D721Med (cell line): ENCODE data around the gene LIMCH1.

Experiments
- DNase-seq: peaks from one replicate; pipeline ENCODE4 v3.0.0; 2011; ENCODE audit warnings: low spot score; ENCODE audit not compliant: insufficient read length
- FAIRE-seq: peaks from 2 replicates; lab custom pipeline; 2011; peaks lifted over from hg19 to GRCh38; lab: Jason Lieb, UNC
- TF ChIP-seq, protein P1 (sequence below): IDR thresholded peaks from 2 replicates; pipeline ENCODE4 v1.5.1; 2012; ENCODE audit warnings: mild to moderate bottlenecking, control low read depth; ENCODE audit not compliant: insufficient read depth; ENCODE audit errors: missing control alignments

The LIMCH1 gene

GRCh38 chr4:41602113-41602512 lies 64.2 kb downstream of the LIMCH1 start:
- no peak for FAIRE-seq
- no peak for DNase-seq
- TF ChIP-seq, protein P1, sequence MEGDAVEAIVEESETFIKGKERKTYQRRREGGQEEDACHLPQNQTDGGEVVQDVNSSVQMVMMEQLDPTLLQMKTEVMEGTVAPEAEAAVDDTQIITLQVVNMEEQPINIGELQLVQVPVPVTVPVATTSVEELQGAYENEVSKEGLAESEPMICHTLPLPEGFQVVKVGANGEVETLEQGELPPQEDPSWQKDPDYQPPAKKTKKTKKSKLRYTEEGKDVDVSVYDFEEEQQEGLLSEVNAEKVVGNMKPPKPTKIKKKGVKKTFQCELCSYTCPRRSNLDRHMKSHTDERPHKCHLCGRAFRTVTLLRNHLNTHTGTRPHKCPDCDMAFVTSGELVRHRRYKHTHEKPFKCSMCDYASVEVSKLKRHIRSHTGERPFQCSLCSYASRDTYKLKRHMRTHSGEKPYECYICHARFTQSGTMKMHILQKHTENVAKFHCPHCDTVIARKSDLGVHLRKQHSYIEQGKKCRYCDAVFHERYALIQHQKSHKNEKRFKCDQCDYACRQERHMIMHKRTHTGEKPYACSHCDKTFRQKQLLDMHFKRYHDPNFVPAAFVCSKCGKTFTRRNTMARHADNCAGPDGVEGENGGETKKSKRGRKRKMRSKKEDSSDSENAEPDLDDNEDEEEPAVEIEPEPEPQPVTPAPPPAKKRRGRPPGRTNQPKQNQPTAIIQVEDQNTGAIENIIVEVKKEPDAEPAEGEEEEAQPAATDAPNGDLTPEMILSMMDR = no peak

- TF ChIP-seq, protein P1 = no peak
- DNase-seq (no peak), FAIRE-seq (peak; percentile 48)
Measured at GRCh38 chr4:41602886-41603498, 65.0 kb downstream of the LIMCH1 start.

DNA sequence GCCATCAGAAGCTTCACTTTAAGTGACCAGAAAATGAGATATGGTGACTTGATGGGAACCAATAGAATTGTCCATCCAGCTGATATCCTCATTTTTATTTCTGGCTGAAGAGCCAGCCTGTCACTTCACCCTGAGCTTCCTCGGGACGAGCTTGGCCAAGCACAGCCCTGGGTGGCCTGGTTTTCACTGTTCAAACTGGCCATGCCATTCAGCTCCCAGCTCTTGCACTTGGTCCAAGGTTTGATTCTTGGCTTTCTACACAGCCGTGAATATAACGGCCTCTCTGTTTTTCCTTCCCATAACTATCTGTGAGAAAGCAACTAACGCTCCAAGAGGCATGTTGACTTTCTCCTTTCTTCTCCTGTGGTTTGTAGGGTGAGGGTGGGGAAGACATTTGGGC lies 71.9 kb downstream of the LIMCH1 start:
- TF ChIP-seq, protein P1 = no peak
- FAIRE-seq (no peak), DNase-seq (no peak)

DNA sequence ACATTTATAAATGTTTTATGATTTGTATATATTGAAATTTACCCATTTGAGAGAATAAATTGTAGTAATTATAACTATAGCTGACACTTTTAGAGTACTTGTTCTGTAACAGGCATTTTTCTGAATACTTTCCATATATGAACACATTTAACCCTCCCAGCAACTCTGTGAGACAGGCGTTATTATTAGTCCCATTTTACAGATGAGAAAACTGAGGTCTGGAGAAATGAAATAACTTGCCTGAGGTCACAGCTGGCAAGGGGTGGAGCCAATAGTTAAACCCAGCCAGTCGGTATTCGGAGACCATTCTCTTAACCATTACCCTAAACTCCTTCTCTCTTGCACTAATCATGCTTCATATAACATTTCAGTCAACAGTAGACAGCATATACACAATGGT lies 72.5 kb downstream of the LIMCH1 start:
- FAIRE-seq (no peak), DNase-seq (no peak)
- TF ChIP-seq, protein P1 = no peak

DNA sequence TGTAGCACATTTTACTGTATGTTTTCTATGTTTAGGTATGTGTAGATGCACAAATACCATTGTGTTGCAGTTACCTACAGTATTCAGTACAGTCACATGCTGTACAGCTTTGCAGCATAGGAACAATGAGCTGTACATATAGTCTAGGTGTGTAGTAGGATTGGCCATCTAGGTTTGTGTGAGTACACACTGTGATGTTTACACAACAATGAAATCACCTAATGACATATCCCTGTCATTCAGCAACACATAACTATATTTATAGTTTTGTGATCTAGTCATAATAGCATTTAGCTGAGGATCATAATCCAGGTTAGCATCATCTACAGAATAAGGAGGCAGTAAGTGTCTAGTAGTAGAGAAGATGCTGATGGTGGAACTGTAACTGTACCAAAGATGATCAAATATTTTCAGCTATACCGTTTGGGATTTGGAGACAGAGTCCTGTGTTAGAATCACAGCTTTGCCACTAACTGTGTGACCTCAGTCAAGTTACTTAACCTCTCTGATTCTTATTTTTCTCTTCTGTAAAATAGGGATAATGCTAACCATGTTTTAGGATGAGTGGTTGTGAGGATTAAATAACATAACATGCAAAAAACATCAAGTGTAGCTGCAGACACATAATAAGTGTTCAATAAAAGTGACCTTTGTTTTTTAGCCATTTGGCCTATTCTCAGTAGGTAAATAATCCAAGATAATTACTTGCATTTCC lies 73.3 kb downstream of the LIMCH1 start:
- DNase-seq = no peak
- TF ChIP-seq, protein P1 = no peak
- no peak for FAIRE-seq

- DNase-seq (no peak), FAIRE-seq (no peak)
- TF ChIP-seq, protein P1 = no peak
Measured at GRCh38 chr4:41611881-41612871, 74.2 kb downstream of the LIMCH1 start.
